ENCODE measurements around the gene MTUS2. TPM values are rescaled to one million over a fixed set of nuclear protein-coding genes. Genes with fewer than 3 reads are reported as not detected.

MTUS2 gene
- total RNA-seq, 1 donor = 0.36 TPM

DNA sequence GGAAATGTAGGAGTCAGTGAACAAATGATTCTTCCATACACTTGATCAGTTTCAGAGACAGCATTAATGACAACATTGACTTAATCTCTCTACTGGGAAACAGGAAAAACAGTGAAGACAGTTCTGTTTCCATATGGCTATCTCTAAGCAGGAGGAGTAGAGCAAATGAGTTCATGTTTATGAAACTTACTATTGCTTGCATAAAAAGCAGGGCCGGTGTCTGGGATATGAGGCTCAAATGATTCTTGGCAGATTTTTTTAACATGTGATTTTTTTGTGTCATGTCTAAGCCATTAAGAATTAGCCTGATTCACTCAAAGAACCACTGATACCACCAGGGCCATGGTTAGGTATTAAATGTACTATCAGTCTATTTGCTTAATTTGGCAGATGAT lies 633.5 kb downstream of the MTUS2 start:
- Histone ChIP-seq H3K4me1 (ENCODE audit: insufficient read depth, low read length) (peaks cover 17% of the 10 kb centered on the region), H3K4me3 (ENCODE audit: insufficient read depth, low read length) (no peak overlapping the region), H3K27me3 (ENCODE audit: insufficient read depth, low read length) (peaks cover 31% of the 10 kb centered on the region), H3K27ac (ENCODE audit: low read depth, low read length) (no peak overlapping the region), H3K4me2 (ENCODE audit: insufficient read depth, low read length) (no peak overlapping the region), H3K36me3 (ENCODE audit: insufficient read depth, low read length) (no peaks in the 10 kb centered on the region), H4K20me1 (ENCODE audit: insufficient read depth, low read length) (no peaks in the 10 kb centered on the region), H3K79me2 (ENCODE audit: insufficient read depth, low read length) (no peaks in the 10 kb centered on the region), H3K9me3 (ENCODE audit: low read depth, low read length) (no peaks in the 10 kb centered on the region), H2AFZ (ENCODE audit: low read length) (no peak overlapping the region)
- TF ChIP-seq, protein P1, sequence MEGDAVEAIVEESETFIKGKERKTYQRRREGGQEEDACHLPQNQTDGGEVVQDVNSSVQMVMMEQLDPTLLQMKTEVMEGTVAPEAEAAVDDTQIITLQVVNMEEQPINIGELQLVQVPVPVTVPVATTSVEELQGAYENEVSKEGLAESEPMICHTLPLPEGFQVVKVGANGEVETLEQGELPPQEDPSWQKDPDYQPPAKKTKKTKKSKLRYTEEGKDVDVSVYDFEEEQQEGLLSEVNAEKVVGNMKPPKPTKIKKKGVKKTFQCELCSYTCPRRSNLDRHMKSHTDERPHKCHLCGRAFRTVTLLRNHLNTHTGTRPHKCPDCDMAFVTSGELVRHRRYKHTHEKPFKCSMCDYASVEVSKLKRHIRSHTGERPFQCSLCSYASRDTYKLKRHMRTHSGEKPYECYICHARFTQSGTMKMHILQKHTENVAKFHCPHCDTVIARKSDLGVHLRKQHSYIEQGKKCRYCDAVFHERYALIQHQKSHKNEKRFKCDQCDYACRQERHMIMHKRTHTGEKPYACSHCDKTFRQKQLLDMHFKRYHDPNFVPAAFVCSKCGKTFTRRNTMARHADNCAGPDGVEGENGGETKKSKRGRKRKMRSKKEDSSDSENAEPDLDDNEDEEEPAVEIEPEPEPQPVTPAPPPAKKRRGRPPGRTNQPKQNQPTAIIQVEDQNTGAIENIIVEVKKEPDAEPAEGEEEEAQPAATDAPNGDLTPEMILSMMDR (IDR thresholded peaks at IDR 0.05; ENCODE audit: extremely low read depth, low read depth, low read length) = no peak
- no peak for DNase-seq (ENCODE audit: insufficient read length, low spot score, missing footprints)

DNA sequence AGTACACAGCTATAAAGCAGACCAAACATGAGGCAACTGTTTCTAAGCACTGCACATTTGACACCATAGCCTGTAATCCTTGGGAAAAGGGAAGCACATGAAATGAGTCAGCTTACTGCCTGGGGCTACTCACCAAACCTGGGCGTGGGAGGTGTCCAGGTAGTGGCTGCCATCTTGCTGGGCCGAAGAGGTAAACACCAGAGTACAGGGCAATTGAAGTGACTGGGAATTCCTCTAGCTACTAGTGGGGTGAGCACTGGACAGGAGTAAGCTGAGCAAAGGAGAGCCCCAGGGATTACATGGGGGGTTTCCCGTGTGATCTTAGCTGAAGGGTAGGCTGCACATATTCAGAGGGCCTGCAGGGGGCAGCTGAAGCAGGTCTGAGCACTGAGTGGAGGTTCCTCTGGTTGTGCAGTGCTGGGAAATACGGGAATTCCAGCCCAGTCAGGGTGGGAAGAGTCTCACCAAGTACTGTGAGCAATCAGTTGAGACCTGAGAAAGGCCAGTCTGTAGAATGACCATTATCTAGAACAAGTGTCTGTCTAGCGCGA lies 634.9 kb downstream of the MTUS2 start:
- Histone ChIP-seq H4K20me1 (ENCODE audit: insufficient read depth, low read length) (no peaks in the 10 kb centered on the region), H2AFZ (ENCODE audit: low read length) (no peak overlapping the region), H3K36me3 (ENCODE audit: insufficient read depth, low read length) (no peaks in the 10 kb centered on the region), H3K27ac (ENCODE audit: low read depth, low read length) (no peak overlapping the region), H3K4me2 (ENCODE audit: insufficient read depth, low read length) (no peak overlapping the region), H3K9me3 (ENCODE audit: low read depth, low read length) (no peaks in the 10 kb centered on the region), H3K4me3 (ENCODE audit: insufficient read depth, low read length) (no peak overlapping the region), H3K79me2 (ENCODE audit: insufficient read depth, low read length) (no peaks in the 10 kb centered on the region), H3K27me3 (ENCODE audit: insufficient read depth, low read length) (peaks cover 40% of the 10 kb centered on the region), H3K4me1 (ENCODE audit: insufficient read depth, low read length) (peaks cover 17% of the 10 kb centered on the region)
- TF ChIP-seq, protein P1 (IDR thresholded peaks at IDR 0.05; ENCODE audit: extremely low read depth, low read depth, low read length) = peak; percentile 49
- DNase-seq (ENCODE audit: insufficient read length, low spot score, missing footprints) = no peak

GRCh38 chr13:29456419-29456818 lies 636.3 kb downstream of the MTUS2 start:
- H3K27ac ChIP-seq (ENCODE audit: low read depth, low read length) = no peak overlapping the region
- DNase-seq (ENCODE audit: insufficient read length, low spot score, missing footprints) = no peak
- peaks cover 17% of the 10 kb centered on the region for H3K4me1 ChIP-seq (ENCODE audit: insufficient read depth, low read length)
- no peaks in the 10 kb centered on the region for H3K36me3 ChIP-seq (ENCODE audit: insufficient read depth, low read length)
- no peak overlapping the region for H2AFZ ChIP-seq (ENCODE audit: low read length)
- no peak overlapping the region for H3K4me3 ChIP-seq (ENCODE audit: insufficient read depth, low read length)
- H4K20me1 ChIP-seq (ENCODE audit: insufficient read depth, low read length) = no peaks in the 10 kb centered on the region
- peaks cover 36% of the 10 kb centered on the region for H3K27me3 ChIP-seq (ENCODE audit: insufficient read depth, low read length)
- no peaks in the 10 kb centered on the region for H3K79me2 ChIP-seq (ENCODE audit: insufficient read depth, low read length)
- H3K4me2 ChIP-seq (ENCODE audit: insufficient read depth, low read length) = no peak overlapping the region
- no peaks in the 10 kb centered on the region for H3K9me3 ChIP-seq (ENCODE audit: low read depth, low read length)
- TF ChIP-seq, protein P1 (IDR thresholded peaks at IDR 0.05; ENCODE audit: extremely low read depth, low read depth, low read length) = no peak

DNA sequence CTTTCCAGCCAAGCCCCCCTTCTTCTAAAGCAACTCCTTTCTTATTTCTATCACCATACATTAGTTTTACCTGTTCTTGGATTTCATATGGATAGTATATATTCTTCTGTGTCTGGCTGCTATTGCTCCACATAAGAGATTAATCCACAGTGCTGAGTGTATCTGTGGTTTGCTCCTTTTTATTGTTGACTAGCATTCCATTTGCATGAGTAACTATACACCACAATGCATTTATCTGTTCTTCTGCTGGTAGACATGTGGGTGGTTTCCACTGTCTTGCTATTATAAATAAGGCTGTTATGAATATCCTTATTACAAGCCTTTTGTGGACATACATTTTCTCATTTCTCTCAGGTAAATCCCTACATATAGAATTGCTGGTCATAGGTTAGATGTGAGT lies 637.2 kb downstream of the MTUS2 start:
- TF ChIP-seq, protein P1 (IDR thresholded peaks at IDR 0.05; ENCODE audit: extremely low read depth, low read depth, low read length) = no peak
- Histone ChIP-seq H3K4me3 (ENCODE audit: insufficient read depth, low read length) (no peak overlapping the region), H2AFZ (ENCODE audit: low read length) (no peak overlapping the region), H3K27ac (ENCODE audit: low read depth, low read length) (no peak overlapping the region), H3K79me2 (ENCODE audit: insufficient read depth, low read length) (no peaks in the 10 kb centered on the region), H4K20me1 (ENCODE audit: insufficient read depth, low read length) (no peaks in the 10 kb centered on the region), H3K36me3 (ENCODE audit: insufficient read depth, low read length) (no peaks in the 10 kb centered on the region), H3K27me3 (ENCODE audit: insufficient read depth, low read length) (peaks cover 40% of the 10 kb centered on the region), H3K4me1 (ENCODE audit: insufficient read depth, low read length) (peaks cover 17% of the 10 kb centered on the region), H3K4me2 (ENCODE audit: insufficient read depth, low read length) (peak overlapping the region; percentile 10), H3K9me3 (ENCODE audit: low read depth, low read length) (no peaks in the 10 kb centered on the region)
- DNase-seq (ENCODE audit: insufficient read length, low spot score, missing footprints) = peak; percentile 82

Data from osteoblast (primary cell).